ENCODE results near the gene WDR70.

DNA sequence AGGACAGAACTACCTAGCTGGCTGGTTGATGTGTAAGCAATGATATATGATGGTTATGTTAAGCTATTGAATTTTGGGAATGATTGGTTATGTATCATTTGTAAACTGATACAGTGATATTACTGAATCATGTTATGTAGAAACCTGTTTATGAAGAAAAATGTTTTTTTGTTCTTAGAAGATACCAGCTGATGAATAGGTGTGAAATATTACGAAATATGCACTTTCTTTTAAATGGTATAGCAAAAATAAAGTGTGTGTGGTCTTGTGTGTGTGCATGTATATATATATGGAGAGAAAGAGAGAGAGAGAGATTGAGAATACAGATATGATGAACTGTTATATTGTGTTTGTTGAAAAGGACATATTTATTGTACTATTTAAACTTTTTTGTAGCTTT is 164.1 kb downstream of the WDR70 start:
- TF ChIP-seq SIN3A (IDR thresholded peaks at IDR 0.05; ENCODE audit: borderline replicate concordance, low read depth, low read length), result no peak
- TF ChIP-seq, protein P1, sequence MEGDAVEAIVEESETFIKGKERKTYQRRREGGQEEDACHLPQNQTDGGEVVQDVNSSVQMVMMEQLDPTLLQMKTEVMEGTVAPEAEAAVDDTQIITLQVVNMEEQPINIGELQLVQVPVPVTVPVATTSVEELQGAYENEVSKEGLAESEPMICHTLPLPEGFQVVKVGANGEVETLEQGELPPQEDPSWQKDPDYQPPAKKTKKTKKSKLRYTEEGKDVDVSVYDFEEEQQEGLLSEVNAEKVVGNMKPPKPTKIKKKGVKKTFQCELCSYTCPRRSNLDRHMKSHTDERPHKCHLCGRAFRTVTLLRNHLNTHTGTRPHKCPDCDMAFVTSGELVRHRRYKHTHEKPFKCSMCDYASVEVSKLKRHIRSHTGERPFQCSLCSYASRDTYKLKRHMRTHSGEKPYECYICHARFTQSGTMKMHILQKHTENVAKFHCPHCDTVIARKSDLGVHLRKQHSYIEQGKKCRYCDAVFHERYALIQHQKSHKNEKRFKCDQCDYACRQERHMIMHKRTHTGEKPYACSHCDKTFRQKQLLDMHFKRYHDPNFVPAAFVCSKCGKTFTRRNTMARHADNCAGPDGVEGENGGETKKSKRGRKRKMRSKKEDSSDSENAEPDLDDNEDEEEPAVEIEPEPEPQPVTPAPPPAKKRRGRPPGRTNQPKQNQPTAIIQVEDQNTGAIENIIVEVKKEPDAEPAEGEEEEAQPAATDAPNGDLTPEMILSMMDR (IDR thresholded peaks at IDR 0.05), result no peak
- no peak for TF ChIP-seq REST (IDR thresholded peaks at IDR 0.05; ENCODE audit: low read depth, low read length)
- TF ChIP-seq TEAD4 (IDR thresholded peaks at IDR 0.05; ENCODE audit: borderline replicate concordance, insufficient read depth), result no peak
- no peak for TF ChIP-seq RXRA (IDR thresholded peaks at IDR 0.05; ENCODE audit: borderline replicate concordance, low read depth)
- no peak for TF ChIP-seq POLR2AphosphoS5 (IDR thresholded peaks at IDR 0.05; ENCODE audit: low read depth, low read length)
- no peak for TF ChIP-seq EP300 (IDR thresholded peaks at IDR 0.05; ENCODE audit: borderline replicate concordance in 1 of 2, low read depth in 1 of 2, low read length in 1 of 2)
- TF ChIP-seq RFX5 (IDR thresholded peaks at IDR 0.05; ENCODE audit: low read length), result no peak
- TF ChIP-seq EZH2phosphoT487 (IDR thresholded peaks at IDR 0.05; ENCODE audit: borderline replicate concordance, low read depth), result no peak
- TF ChIP-seq, protein P2, sequence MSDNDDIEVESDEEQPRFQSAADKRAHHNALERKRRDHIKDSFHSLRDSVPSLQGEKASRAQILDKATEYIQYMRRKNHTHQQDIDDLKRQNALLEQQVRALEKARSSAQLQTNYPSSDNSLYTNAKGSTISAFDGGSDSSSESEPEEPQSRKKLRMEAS (IDR thresholded peaks at IDR 0.05; ENCODE audit: low read depth), result no peak
- TF ChIP-seq RAD21 (IDR thresholded peaks at IDR 0.05; ENCODE audit: low read length), result no peak
- TF ChIP-seq YY1 (IDR thresholded peaks at IDR 0.05; ENCODE audit: low read depth), result no peak
- TF ChIP-seq, protein P3, sequence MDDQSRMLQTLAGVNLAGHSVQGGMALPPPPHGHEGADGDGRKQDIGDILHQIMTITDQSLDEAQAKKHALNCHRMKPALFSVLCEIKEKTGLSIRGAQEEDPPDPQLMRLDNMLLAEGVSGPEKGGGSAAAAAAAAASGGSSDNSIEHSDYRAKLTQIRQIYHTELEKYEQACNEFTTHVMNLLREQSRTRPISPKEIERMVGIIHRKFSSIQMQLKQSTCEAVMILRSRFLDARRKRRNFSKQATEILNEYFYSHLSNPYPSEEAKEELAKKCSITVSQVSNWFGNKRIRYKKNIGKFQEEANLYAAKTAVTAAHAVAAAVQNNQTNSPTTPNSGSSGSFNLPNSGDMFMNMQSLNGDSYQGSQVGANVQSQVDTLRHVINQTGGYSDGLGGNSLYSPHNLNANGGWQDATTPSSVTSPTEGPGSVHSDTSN (IDR thresholded peaks at IDR 0.05), result no peak
- no peak for TF ChIP-seq FOXM1 (IDR thresholded peaks at IDR 0.05; ENCODE audit: low read depth)
